ENCODE measurements around the gene COPG2.

The COPG2 gene

DNA sequence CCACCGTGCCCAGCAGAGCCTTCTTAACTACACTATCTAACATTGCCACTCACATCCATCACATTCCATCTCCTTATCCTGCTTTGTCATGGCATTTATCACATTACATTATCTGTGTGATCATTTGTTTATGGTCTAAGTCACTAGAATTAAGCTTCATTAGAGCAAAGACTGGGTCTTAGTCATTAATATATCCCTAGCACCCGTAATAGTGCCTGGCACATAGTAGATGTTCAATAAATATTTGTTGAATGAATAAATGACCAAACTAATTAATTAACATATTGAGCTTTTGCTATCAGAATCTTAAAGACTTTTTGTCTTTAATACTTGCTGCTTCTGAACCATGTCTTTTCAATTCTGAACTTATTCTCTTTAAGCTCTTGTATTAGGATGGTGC lies 5.9 kb upstream of the COPG2 start:
- Histone ChIP-seq H3K36me3 (ENCODE audit: insufficient read depth) (no peaks in the 10 kb centered on the region), H3K4me3 (IDR thresholded peaks at IDR 0.05; ENCODE audit: insufficient read depth, low read depth, low read length) (no peak overlapping the region), H2AFZ (ENCODE audit: low read depth) (no peak overlapping the region), H3K27ac (no peak overlapping the region), H3K79me2 (ENCODE audit: insufficient read depth, low read depth) (no peaks in the 10 kb centered on the region), H4K20me1 (ENCODE audit: insufficient read depth) (no peaks in the 10 kb centered on the region), H3K27me3 (ENCODE audit: insufficient read depth, low read depth) (no peaks in the 10 kb centered on the region), H3K9ac (no peak overlapping the region), H3K4me1 (ENCODE audit: low read depth, poor library complexity, severe bottlenecking) (peaks cover under 1% of the 10 kb centered on the region), H3K4me2 (no peak overlapping the region)
- TF ChIP-seq, protein P1, sequence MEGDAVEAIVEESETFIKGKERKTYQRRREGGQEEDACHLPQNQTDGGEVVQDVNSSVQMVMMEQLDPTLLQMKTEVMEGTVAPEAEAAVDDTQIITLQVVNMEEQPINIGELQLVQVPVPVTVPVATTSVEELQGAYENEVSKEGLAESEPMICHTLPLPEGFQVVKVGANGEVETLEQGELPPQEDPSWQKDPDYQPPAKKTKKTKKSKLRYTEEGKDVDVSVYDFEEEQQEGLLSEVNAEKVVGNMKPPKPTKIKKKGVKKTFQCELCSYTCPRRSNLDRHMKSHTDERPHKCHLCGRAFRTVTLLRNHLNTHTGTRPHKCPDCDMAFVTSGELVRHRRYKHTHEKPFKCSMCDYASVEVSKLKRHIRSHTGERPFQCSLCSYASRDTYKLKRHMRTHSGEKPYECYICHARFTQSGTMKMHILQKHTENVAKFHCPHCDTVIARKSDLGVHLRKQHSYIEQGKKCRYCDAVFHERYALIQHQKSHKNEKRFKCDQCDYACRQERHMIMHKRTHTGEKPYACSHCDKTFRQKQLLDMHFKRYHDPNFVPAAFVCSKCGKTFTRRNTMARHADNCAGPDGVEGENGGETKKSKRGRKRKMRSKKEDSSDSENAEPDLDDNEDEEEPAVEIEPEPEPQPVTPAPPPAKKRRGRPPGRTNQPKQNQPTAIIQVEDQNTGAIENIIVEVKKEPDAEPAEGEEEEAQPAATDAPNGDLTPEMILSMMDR (conservative IDR thresholded peaks at IDR 0.05; ENCODE audit: low read depth, low read length) = no peak

DNA sequence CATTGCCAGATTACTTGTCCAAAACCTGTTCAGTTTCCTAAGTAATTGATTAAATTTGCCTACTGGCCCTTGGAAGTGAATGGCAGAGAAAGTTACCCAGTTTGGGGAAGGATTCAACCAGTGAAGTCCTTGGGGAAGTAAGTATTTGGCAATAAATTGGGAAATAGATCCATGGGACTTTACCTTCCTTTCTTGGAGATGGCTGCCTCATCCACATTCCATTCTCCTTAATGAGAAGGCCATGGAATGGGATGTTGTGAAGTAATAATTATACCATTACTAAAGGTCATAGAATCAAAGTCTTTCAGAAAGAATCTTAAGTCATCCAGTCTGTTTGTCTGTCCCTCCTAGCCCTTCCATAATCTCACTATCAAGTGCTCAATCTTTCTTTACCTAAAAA lies 4.5 kb upstream of the COPG2 start:
- H3K4me3 ChIP-seq (IDR thresholded peaks at IDR 0.05; ENCODE audit: insufficient read depth, low read depth, low read length) = no peak overlapping the region
- no peaks in the 10 kb centered on the region for H3K27me3 ChIP-seq (ENCODE audit: insufficient read depth, low read depth)
- TF ChIP-seq, protein P1 (conservative IDR thresholded peaks at IDR 0.05; ENCODE audit: low read depth, low read length) = no peak
- no peak overlapping the region for H3K9ac ChIP-seq
- no peak overlapping the region for H2AFZ ChIP-seq (ENCODE audit: low read depth)
- no peaks in the 10 kb centered on the region for H4K20me1 ChIP-seq (ENCODE audit: insufficient read depth)
- no peak overlapping the region for H3K27ac ChIP-seq
- H3K36me3 ChIP-seq (ENCODE audit: insufficient read depth) = no peaks in the 10 kb centered on the region
- no peak overlapping the region for H3K4me2 ChIP-seq
- H3K4me1 ChIP-seq (ENCODE audit: low read depth, poor library complexity, severe bottlenecking) = peaks cover 5% of the 10 kb centered on the region
- no peaks in the 10 kb centered on the region for H3K79me2 ChIP-seq (ENCODE audit: insufficient read depth, low read depth)

DNA sequence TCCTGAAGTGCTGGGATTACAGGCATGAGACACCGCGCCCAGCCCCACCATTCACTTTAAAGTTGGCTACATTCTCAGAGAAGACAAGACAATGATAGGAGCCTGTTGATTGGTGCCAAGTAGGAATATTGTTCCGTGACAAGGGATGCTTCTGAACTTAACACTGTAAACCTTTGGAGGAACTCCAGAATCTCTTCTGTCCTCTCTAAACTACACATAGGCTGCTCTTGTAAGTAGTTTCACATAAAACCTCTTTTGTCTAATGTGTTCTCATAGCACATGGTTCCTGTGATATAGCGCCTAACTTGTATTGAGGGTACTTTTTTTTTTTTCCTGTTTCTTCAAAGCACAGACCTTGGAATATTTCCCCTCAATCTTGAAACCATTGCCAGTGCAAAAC lies 3.6 kb upstream of the COPG2 start:
- peaks cover 11% of the 10 kb centered on the region for H3K4me1 ChIP-seq (ENCODE audit: low read depth, poor library complexity, severe bottlenecking)
- no peak overlapping the region for H2AFZ ChIP-seq (ENCODE audit: low read depth)
- TF ChIP-seq, protein P1 (conservative IDR thresholded peaks at IDR 0.05; ENCODE audit: low read depth, low read length) = no peak
- no peaks in the 10 kb centered on the region for H3K36me3 ChIP-seq (ENCODE audit: insufficient read depth)
- no peak overlapping the region for H3K4me2 ChIP-seq
- H3K27ac ChIP-seq = no peak overlapping the region
- no peaks in the 10 kb centered on the region for H3K79me2 ChIP-seq (ENCODE audit: insufficient read depth, low read depth)
- H4K20me1 ChIP-seq (ENCODE audit: insufficient read depth) = no peaks in the 10 kb centered on the region
- no peak overlapping the region for H3K4me3 ChIP-seq (IDR thresholded peaks at IDR 0.05; ENCODE audit: insufficient read depth, low read depth, low read length)
- no peaks in the 10 kb centered on the region for H3K27me3 ChIP-seq (ENCODE audit: insufficient read depth, low read depth)
- H3K9ac ChIP-seq = no peak overlapping the region

DNA sequence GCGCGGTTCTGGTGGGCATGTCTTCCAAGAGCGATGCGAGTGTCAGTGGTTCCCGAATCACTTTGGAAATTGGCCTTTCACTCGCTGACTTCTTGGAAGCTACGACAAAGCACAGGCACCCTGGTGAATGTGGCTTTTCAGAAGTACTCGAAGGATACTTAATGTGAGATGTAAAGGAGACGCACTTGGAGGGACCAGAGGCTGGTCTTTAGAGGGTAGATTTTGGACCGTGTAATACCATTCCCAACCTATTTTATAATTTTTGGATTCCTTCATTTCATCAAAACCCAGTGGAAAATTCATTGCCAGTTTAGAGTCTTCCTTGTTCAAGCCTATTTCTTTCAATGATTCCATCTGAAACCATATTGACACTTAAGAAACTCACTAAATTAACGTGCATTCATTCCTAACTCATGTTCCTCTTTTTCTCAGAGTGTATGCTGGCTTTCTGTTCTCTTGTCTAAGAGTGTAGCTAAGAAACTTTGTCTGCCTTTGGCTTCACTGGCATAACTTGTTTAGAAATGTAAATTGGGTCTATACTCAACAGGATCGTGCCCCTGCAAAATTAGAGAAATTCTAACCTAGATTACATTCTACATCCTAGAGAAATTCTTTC lies 645 bp upstream of the COPG2 start:
- no peak overlapping the region for H3K27ac ChIP-seq
- H3K9ac ChIP-seq = peak overlapping the region; percentile 37; the same call in 1 of the 2 replicates
- H3K4me2 ChIP-seq = peak overlapping the region; percentile 80
- H3K36me3 ChIP-seq (ENCODE audit: insufficient read depth) = no peaks in the 10 kb centered on the region
- no peak overlapping the region for H3K4me3 ChIP-seq (IDR thresholded peaks at IDR 0.05; ENCODE audit: insufficient read depth, low read depth, low read length)
- H3K4me1 ChIP-seq (ENCODE audit: low read depth, poor library complexity, severe bottlenecking) = peaks cover 12% of the 10 kb centered on the region
- TF ChIP-seq, protein P1 (conservative IDR thresholded peaks at IDR 0.05; ENCODE audit: low read depth, low read length) = no peak
- H3K27me3 ChIP-seq (ENCODE audit: insufficient read depth, low read depth) = no peaks in the 10 kb centered on the region
- H4K20me1 ChIP-seq (ENCODE audit: insufficient read depth) = no peaks in the 10 kb centered on the region
- peak overlapping the region; percentile 96 for H2AFZ ChIP-seq (ENCODE audit: low read depth)
- no peaks in the 10 kb centered on the region for H3K79me2 ChIP-seq (ENCODE audit: insufficient read depth, low read depth)

All from KMS-11 (cell line).